ENCODE results near the gene ZNHIT1. TPM values are rescaled to one million over a fixed set of nuclear protein-coding genes. Genes with fewer than 3 reads are reported as not detected.
A peak's percentile ranks its signal among the peaks of the same experiment; 100 is the strongest.

ZNHIT1 gene
- total RNA-seq, 4 donors from 2014 or later: 40.7 to 53.3 (median 52.0) TPM

DNA sequence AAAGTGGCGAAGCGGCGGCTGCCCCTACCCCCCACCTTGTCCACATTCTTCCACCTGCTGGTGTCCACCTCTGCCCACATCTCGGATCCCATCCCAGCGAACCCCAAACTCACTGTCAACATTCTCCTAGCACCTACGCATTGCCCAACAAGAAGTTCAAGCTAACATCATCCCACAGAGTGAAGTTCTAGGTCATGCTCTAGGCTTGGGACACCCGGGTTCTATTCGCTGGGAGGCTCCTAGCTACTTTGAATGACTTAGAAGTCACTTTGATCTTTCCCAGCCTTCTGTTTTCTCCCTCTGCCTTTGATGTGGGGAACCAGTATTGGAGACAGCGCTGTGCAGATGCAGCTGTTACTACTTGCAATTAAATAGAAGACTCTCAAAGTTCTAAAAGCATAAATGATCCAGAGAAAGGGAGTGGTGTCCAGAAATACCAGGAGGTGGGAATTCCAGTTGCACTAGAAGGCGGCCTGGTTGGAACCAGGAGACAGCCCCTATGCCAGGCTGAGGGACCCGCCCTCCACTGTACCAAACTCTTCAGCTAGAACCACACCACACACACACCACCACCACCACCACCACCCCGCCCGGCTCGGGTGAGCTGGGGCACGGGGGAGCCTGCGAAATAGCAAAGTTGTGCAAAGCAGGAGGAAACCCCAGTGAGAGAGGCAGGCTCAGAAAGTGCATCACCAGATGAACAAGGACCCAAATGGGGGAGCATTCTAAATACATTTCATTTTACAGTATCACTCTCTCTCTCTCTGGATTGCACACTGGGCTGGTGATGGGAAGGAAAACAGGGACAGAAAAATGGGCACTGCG lies 47.1 kb upstream of the ZNHIT1 start:
- no peak for TF ChIP-seq POLR2A (IDR thresholded peaks at IDR 0.05)
- TF ChIP-seq, protein P1, sequence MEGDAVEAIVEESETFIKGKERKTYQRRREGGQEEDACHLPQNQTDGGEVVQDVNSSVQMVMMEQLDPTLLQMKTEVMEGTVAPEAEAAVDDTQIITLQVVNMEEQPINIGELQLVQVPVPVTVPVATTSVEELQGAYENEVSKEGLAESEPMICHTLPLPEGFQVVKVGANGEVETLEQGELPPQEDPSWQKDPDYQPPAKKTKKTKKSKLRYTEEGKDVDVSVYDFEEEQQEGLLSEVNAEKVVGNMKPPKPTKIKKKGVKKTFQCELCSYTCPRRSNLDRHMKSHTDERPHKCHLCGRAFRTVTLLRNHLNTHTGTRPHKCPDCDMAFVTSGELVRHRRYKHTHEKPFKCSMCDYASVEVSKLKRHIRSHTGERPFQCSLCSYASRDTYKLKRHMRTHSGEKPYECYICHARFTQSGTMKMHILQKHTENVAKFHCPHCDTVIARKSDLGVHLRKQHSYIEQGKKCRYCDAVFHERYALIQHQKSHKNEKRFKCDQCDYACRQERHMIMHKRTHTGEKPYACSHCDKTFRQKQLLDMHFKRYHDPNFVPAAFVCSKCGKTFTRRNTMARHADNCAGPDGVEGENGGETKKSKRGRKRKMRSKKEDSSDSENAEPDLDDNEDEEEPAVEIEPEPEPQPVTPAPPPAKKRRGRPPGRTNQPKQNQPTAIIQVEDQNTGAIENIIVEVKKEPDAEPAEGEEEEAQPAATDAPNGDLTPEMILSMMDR (IDR thresholded peaks at IDR 0.05): no peak
- intact Hi-C loops (cut with DNase I; ENCODE audit: low total_unique reads): no loop called here
- peaks cover 44 to 84% of the 10 kb centered on the region in 2 donors for H3K27me3 ChIP-seq

DNA sequence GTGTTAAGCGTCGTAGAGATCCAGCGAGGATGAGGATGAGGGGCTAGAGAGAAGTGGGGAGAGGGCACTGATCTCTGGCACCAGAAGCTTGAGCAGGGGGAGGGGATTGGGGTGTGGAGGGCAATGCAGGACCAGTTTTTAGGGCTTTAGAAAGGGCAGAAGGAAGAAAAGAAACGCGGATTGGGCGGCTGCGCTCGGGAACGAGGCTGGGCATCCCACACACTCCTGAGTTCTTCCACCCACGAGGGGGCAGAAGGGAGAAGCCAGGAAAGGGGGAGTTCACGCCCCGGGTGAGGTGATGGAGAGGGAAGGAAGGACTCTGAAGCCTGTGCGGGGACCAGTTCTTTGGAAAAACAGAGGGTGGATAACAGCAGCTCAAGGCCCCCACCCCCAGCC lies 46.5 kb upstream of the ZNHIT1 start:
- intact Hi-C loops (cut with DNase I; ENCODE audit: low total_unique reads): no loop called here
- Histone ChIP-seq H3K36me3 (no peaks in the 10 kb centered on the region), H3K9me3 (no peaks in the 10 kb centered on the region), H3K27me3 (peaks cover 38 to 78% of the 10 kb centered on the region in 2 donors), H3K4me3 (no peak overlapping the region), H3K27ac (no peak overlapping the region), H3K4me1 (peaks cover 0 to 17% of the 10 kb centered on the region in 2 donors)
- TF ChIP-seq, protein P1 (IDR thresholded peaks at IDR 0.05): no peak
- no peak for TF ChIP-seq POLR2A (IDR thresholded peaks at IDR 0.05)
- no peak for DNase-seq

More for the DNA sequence above, 47.1 kb upstream of the ZNHIT1 start:
- Histone ChIP-seq H3K36me3 (no peaks in the 10 kb centered on the region), H3K9me3 (no peaks in the 10 kb centered on the region), H3K4me1 (peaks cover 0 to 17% of the 10 kb centered on the region in 2 donors), H3K27ac (no peak overlapping the region), H3K4me3 (no peak overlapping the region)
- no peak for DNase-seq

DNA sequence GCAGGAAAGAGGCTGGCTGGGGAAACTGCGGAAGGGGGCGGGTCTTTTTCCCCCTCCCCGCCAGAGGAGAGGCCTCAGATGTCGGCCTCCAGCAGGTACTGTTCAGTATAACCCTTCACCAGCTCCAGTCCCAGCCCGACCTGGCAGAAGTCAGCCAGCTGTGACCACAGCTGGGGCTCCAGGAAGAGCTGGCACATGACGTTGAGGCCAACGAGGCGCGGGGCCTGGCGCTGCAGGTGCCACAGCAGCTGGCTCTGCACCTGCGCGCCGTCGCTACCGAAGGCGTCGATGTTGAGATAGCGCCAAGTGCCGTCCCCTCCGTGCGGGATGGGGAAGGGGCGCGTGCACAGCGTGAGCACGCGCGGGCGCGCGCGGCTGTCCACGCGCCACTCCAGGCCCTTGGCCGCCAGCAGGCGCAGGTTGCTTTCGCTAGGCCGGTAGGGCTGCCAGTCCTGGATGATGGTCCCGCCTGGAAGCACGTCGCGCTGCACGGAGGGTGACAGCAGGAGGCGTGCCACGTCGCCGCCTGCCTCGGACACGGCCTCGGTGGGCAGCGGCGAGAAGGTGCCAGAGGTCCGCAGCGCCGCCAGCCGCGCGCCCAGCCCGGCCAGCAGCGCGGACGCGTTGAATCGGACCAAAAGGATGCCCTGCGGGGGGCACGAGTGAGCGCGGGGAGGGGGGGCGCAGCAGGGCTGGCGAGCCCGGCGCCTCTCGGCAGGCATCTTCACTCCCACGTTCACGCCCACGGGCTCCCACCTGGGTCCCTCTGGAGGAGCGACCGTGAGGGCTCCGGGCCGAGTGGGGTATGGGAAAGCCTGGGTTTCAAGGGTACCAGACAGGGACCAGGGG lies 45.7 kb upstream of the ZNHIT1 start:
- Histone ChIP-seq H3K4me1 (peaks cover 0 to 17% of the 10 kb centered on the region in 2 donors), H3K27ac (no peak overlapping the region), H3K27me3 (peaks cover 38 to 76% of the 10 kb centered on the region in 2 donors), H3K4me3 (no peak overlapping the region), H3K36me3 (no peaks in the 10 kb centered on the region), H3K9me3 (no peaks in the 10 kb centered on the region)
- DNase-seq: no peak
- intact Hi-C loops (cut with DNase I; ENCODE audit: low total_unique reads): no loop called here
- no peak for TF ChIP-seq POLR2A (IDR thresholded peaks at IDR 0.05)
- TF ChIP-seq, protein P1 (IDR thresholded peaks at IDR 0.05): no peak

DNA sequence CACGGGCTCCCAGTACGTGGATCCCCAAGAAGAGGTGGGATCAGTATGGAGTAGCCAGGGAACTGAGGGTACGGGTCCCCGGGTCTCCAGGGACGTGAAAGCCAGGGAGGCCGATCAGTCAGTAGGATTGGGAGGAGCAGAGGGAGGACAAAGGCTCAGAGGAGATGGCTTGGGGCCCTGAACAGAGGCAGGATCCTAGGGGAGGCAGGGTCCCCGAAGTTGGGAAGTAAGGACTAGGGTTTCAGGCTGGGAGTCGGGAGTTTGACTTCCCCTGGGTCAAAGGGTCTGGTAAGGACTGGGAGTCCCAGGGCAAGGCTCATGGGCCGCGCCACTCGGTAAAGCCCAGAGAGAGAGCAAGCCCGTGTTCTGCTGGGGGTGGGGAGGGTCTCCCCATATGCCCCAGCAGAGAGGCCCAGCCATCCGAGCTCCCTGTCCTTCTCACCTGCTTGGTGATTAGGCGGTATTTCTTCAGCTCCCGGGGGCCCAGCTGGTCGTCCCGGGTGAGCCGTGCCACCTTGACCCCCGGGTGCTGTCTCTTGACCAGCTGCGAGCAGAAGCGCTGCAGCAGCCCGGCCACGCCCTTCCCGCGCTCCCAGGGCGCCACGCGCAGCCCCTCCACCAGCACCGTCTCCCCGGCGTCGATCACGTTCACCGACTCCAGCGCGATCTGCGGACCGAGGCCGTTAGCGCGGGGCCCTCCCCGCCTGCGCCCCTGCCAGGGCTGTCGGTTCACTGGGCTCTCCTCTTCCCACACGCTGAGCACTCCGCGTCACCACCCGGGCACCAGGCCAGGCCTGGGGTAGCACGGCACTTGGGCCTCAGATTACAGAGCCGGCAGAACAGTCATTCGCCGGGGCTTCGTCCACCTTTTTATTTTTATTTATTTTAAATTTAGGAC lies 44.9 kb upstream of the ZNHIT1 start:
- Histone ChIP-seq H3K4me3 (no peak overlapping the region), H3K27me3 (peaks cover 38 to 80% of the 10 kb centered on the region in 2 donors), H3K27ac (no peak overlapping the region), H3K4me1 (peaks cover 0 to 17% of the 10 kb centered on the region in 2 donors), H3K9me3 (no peaks in the 10 kb centered on the region), H3K36me3 (no peaks in the 10 kb centered on the region)
- TF ChIP-seq, protein P1 (IDR thresholded peaks at IDR 0.05): no peak
- TF ChIP-seq POLR2A (IDR thresholded peaks at IDR 0.05): no peak
- peak in 1 of 2 donors; percentile 58 for DNase-seq
- intact Hi-C loops (cut with DNase I; ENCODE audit: low total_unique reads): no loop called here
